WERI-Rb-1 (cell line): ENCODE results near the gene ZC3H18.

ENCODE experiments used
- DNase-seq: peaks from one replicate; pipeline ENCODE4 v3.0.0-alpha.2; 2020
- H3K27ac ChIP-seq: fragments of 250-450 bp; sonication (Bioruptor Pico); 2 replicates; pipeline ENCODE4 v1.5.1; 2020; ENCODE audit warnings: mild to moderate bottlenecking, moderate library complexity
- H3K27me3 ChIP-seq: fragments of 250-450 bp; sonication (Bioruptor Pico); 2 replicates; pipeline ENCODE4 v1.5.1; 2021; ENCODE audit warnings: mild to moderate bottlenecking, low read depth, moderate library complexity; ENCODE audit not compliant: insufficient read depth, severe bottlenecking
- H3K36me3 ChIP-seq: fragments of 250-450 bp; sonication (Bioruptor Pico); 2 replicates; pipeline ENCODE4 v1.5.1; 2020; ENCODE audit warnings: mild to moderate bottlenecking, moderate library complexity
- H3K4me3 ChIP-seq: 2 replicates; pipeline ENCODE4 v1.5.1; 2011; ENCODE audit warnings: low read depth, mild to moderate bottlenecking, control low read depth, low read length
- H3K9me3 ChIP-seq: fragments of 250-450 bp; sonication (Bioruptor Pico); 2 replicates; pipeline ENCODE4 v1.5.1; 2021; ENCODE audit warnings: mild to moderate bottlenecking, moderate library complexity; ENCODE audit not compliant: severe bottlenecking
- TF ChIP-seq, protein P1 (sequence below): IDR thresholded peaks from 2 replicates; pipeline ENCODE4 v1.5.1; 2011; ENCODE audit warnings: low read depth, mild to moderate bottlenecking, control low read depth, inconsistent platforms, low read length

ZC3H18 gene

DNA sequence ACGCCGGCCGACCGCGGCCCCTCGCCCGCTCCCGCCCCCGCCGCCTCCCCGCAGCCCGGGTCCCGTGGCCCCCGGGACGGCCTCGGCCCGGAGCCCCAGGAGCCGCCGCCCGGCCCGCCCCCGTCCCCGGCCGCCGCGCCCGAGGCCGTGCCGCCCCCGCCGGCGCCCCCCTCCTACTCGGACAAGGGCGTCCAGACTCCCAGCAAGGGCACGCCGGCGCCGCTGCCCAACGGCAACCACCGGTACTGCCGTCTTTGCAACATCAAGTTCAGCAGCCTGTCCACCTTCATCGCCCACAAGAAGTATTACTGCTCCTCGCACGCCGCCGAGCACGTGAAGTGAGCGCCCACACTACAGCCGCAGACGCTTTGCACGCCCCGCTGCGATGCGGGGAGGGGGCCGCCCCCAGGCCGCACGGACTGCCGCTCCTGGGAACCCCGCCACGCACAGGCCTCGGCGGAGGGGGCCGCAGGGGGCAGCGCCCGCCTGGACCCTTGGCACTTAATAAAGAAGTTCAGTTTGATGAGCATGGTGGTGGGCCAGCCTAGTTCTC is 35.5 kb upstream of the ZC3H18 start:
- TF ChIP-seq, protein P1, sequence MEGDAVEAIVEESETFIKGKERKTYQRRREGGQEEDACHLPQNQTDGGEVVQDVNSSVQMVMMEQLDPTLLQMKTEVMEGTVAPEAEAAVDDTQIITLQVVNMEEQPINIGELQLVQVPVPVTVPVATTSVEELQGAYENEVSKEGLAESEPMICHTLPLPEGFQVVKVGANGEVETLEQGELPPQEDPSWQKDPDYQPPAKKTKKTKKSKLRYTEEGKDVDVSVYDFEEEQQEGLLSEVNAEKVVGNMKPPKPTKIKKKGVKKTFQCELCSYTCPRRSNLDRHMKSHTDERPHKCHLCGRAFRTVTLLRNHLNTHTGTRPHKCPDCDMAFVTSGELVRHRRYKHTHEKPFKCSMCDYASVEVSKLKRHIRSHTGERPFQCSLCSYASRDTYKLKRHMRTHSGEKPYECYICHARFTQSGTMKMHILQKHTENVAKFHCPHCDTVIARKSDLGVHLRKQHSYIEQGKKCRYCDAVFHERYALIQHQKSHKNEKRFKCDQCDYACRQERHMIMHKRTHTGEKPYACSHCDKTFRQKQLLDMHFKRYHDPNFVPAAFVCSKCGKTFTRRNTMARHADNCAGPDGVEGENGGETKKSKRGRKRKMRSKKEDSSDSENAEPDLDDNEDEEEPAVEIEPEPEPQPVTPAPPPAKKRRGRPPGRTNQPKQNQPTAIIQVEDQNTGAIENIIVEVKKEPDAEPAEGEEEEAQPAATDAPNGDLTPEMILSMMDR = no peak
- no peaks in the 10 kb centered on the region for H3K27me3 ChIP-seq
- H3K4me3 ChIP-seq = no peak overlapping the region
- no peak overlapping the region for H3K27ac ChIP-seq
- DNase-seq = peak; percentile 27
- peaks cover 4% of the 10 kb centered on the region; the same call in 1 of the 2 replicates for H3K36me3 ChIP-seq
- H3K9me3 ChIP-seq = no peaks in the 10 kb centered on the region

DNA sequence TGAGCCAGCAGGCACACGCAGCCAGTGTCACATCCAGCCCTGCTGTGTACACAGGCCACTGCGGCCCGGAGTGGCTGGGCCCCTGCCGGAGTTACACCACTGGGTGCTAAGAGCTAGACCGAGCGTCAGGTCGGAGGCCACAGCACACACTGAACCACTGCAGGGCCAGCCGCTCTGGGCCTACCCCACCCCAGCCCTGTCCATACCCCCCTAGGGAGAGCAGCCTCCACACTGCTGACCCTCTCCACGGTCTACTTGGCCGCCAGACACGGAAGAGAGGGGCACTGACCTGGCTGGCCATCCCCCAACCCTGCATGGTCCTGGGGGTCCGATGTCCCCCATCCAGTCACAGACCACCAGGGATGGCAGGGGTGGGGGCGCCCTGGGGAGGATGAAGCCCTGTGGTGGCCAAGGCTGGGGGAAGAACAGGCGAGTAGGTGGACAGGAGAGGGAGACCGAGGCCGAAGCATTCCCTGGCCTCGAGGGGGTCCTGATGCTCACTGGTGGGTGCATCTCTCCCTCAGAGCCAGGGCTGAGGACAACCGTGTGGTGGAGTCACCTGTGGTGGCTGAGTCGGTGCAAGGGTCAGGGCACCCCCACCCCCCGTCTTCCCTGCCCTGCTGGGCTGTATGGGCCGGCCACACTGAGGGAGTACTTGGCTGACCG is 34.9 kb upstream of the ZC3H18 start:
- Histone ChIP-seq H3K36me3 (peaks cover 4% of the 10 kb centered on the region; the same call in 1 of the 2 replicates), H3K4me3 (no peak overlapping the region), H3K27ac (no peak overlapping the region), H3K9me3 (no peaks in the 10 kb centered on the region), H3K27me3 (no peaks in the 10 kb centered on the region)
- TF ChIP-seq, protein P1 = no peak
- DNase-seq = no peak

DNA sequence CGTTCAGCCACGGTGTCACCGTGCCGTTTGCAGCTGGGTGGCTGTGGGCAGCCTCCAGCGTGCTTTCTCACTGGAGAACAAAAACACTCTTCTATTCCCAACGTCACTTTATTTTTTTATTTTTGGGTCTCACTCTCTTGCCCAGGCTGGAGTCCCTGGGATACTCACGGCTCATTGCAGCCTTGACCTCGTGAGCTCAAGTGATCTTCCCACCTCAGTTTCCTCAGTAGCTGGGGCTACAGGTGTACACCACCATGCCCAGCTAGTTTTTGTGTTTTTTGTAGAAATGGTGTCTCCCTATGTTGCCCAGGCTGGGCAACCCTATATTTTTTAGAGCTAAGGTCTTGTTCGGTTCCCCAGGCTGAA is 34.4 kb upstream of the ZC3H18 start:
- no peaks in the 10 kb centered on the region for H3K9me3 ChIP-seq
- H3K27me3 ChIP-seq = no peaks in the 10 kb centered on the region
- TF ChIP-seq, protein P1 = no peak
- H3K36me3 ChIP-seq = peaks cover 4% of the 10 kb centered on the region; the same call in 1 of the 2 replicates
- no peak overlapping the region for H3K27ac ChIP-seq
- H3K4me3 ChIP-seq = no peak overlapping the region
- DNase-seq = no peak

DNA sequence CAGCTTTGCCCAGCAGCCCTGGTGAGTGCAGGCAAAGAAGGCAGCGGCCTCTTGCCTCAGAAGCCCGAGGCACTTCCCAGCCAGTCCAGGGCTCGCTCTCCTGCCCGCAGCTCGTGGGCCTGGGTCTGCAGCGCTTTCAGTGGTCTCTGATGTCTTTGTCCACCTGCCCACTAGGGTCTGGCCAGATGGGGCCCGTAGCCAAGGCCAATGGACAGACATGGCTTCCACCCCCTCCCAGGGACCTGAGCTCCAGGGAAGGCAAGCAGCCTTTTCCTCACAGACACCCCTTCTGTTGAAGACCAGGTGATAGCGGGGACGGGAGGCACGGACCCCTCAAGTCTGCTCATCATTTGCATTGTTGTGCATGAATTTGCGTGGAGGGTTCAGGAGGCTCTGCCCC is 33.7 kb upstream of the ZC3H18 start:
- Histone ChIP-seq H3K27me3 (no peaks in the 10 kb centered on the region), H3K27ac (no peak overlapping the region), H3K4me3 (no peak overlapping the region), H3K9me3 (no peaks in the 10 kb centered on the region), H3K36me3 (peaks cover 4% of the 10 kb centered on the region; the same call in 1 of the 2 replicates)
- no peak for DNase-seq
- TF ChIP-seq, protein P1 = no peak

DNA sequence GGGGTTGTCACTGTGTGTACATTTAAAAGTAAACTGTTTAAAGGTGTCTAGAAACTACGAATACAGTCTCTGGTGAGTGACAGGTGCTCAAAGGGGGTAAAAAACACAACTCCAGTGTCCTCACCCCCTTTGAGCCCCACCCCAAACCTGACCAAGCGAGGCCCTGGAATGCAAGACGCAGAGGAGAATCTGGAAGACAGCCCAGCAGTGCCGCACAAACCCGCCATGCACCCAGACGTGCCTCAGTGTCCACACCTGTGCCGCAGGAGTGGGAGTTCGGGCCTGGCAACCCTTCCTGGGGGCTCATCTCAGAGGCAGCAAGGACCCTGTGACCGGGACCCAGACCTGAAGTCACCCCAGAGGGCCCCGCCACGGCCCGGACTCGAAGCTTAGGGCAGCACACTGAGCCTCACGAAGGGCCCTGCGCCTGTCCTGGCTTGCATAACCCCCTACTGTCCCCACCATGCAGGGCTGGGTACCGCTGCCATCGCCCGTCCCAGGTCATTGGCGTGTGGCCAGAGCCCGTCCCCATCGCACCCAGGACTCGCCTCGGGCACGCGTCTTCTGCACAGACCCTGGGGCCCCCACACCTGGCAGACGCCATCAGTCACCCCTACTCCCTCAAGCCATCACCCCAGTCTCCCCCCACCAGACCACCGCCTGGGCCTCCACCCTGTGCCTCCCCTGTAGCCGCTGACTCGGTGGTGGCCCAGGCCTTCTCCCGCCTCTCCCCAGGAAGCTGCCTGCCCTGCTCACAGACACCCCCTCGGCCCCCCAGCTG is 33.0 kb upstream of the ZC3H18 start:
- Histone ChIP-seq H3K36me3 (peaks cover 4% of the 10 kb centered on the region; the same call in 1 of the 2 replicates), H3K4me3 (no peak overlapping the region), H3K27ac (no peak overlapping the region), H3K9me3 (no peaks in the 10 kb centered on the region), H3K27me3 (no peaks in the 10 kb centered on the region)
- DNase-seq = no peak
- TF ChIP-seq, protein P1 = no peak
